GM12864 (cell line): Measurements from ENCODE around the gene ZNF326.

Source experiments
- DNase-seq: peaks from one replicate; pipeline ENCODE4 v3.0.0-alpha.2; 2011; ENCODE audit warnings: low read depth
- H3K4me3 ChIP-seq: 2 replicates; pipeline ENCODE4 v1.5.1; 2011; ENCODE audit warnings: mild to moderate bottlenecking, low read depth, low read length, control low read depth
- CTCF ChIP-seq: IDR thresholded peaks from 2 replicates; pipeline ENCODE4 v1.5.1; 2011; ENCODE audit warnings: low read depth, mild to moderate bottlenecking, moderate library complexity, low read length, control low read depth, inconsistent platforms; ENCODE audit errors: missing control alignments

Gene ZNF326

GRCh38 chr1:89994805-89995597 is at the start of gene ZNF326:
Gene ZNF326, plus strand, starts transcription at chr1:89995110. Its CDS starts 148 bp downstream, at chr1:89995258.
- peak; percentile 75 for DNase-seq
- peak within 1 kb of the TSS; percentile 84 for H3K4me3 ChIP-seq
- TF ChIP-seq CTCF = no peak

GRCh38 chr1:89945852-89946476 is 48.9 kb upstream of the ZNF326 start:
- no peak for TF ChIP-seq CTCF
- H3K4me3 ChIP-seq = no peak overlapping the region
- DNase-seq = peak; percentile 74

GRCh38 chr1:89946532-89946931 is 48.4 kb upstream of the ZNF326 start:
- DNase-seq = no peak
- TF ChIP-seq CTCF = no peak
- no peak overlapping the region for H3K4me3 ChIP-seq

- no peak for TF ChIP-seq CTCF
- no peak overlapping the region for H3K4me3 ChIP-seq
- no peak for DNase-seq
Observed at GRCh38 chr1:89948722-89949345, 46.1 kb upstream of the ZNF326 start.

- no peak for DNase-seq
- TF ChIP-seq CTCF = no peak
- H3K4me3 ChIP-seq = no peak overlapping the region
Observed at GRCh38 chr1:89949991-89950624, 44.8 kb upstream of the ZNF326 start.

- H3K4me3 ChIP-seq = no peak overlapping the region
- no peak for DNase-seq
- TF ChIP-seq CTCF = no peak
Observed at GRCh38 chr1:89950703-89951102, 44.2 kb upstream of the ZNF326 start.
